WTC11 (cell line): Measurements from ENCODE around the gene ATP5F1A. TPM values are rescaled to one million over a fixed set of nuclear protein-coding genes. Genes with fewer than 3 reads are reported as not detected.

ENCODE experiments used
- ATAC-seq: fragments of 200-7000 bp; cut with Tn5 transposase; 2 replicates; pipeline ENCODE4 v1.10.0; 2021; ENCODE audit warnings: mild to moderate bottlenecking, moderate library complexity
- CTCF ChIA-PET: fragments of 300-600 bp; sonication (Branson Sonifier 250); formaldehyde crosslinking; loops from one replicate; lab custom pipeline; 2021; ENCODE audit warnings: antibody characterized with exemption; lab: Charles Lee
- POLR2A ChIA-PET: fragments of 350-600 bp; sonication (Branson Sonifier 250); formaldehyde crosslinking; loops from one replicate; lab custom pipeline; 2021; ENCODE audit warnings: antibody characterized with exemption; lab: Charles Lee
- DNase-seq: peaks from one replicate; pipeline ENCODE4 v3.0.0; 2021; ENCODE audit warnings: low spot score
- H3K27ac Mint-ChIP-seq: 2 replicates; pipeline ENCODE4 v1.8.0; 2021; ENCODE audit warnings: mixed read lengths
- H3K27me3 Mint-ChIP-seq: 2 replicates; pipeline ENCODE4 v1.8.0; 2021; ENCODE audit warnings: low read depth, mild to moderate bottlenecking, moderate library complexity, mixed read lengths
- H3K36me3 Mint-ChIP-seq: 2 replicates; pipeline ENCODE4 v1.8.0; 2021; ENCODE audit warnings: mixed read lengths
- H3K4me1 Mint-ChIP-seq: 2 replicates; pipeline ENCODE4 v1.8.0; 2022; ENCODE audit warnings: mixed read lengths
- H3K4me3 Mint-ChIP-seq: 2 replicates; pipeline ENCODE4 v1.8.0; 2021; ENCODE audit warnings: mild to moderate bottlenecking, moderate library complexity, mixed read lengths
- H3K9me3 Mint-ChIP-seq: 2 replicates; pipeline ENCODE4 v1.8.0; 2021; ENCODE audit warnings: mixed read lengths
- E2F5 ChIP-seq: sonication (generic); formaldehyde crosslinking; IDR thresholded peaks from 2 replicates; pipeline ENCODE4 v1.8.1; 2022; ENCODE audit warnings: mild to moderate bottlenecking, moderate library complexity, missing genetic modification reagents
- ESRRA ChIP-seq: sonication (generic); formaldehyde crosslinking; IDR thresholded peaks from 2 replicates; pipeline ENCODE4 v1.8.1; 2022; ENCODE audit warnings: mild to moderate bottlenecking, missing genetic modification reagents, borderline replicate concordance
- GABPB1 ChIP-seq: sonication (generic); formaldehyde crosslinking; IDR thresholded peaks from 2 replicates; pipeline ENCODE4 v1.8.1; 2023; ENCODE audit warnings: mild to moderate bottlenecking, missing genetic modification reagents
- IRF1 ChIP-seq: sonication (generic); formaldehyde crosslinking; IDR thresholded peaks from 2 replicates; pipeline ENCODE4 v1.8.0; 2023; ENCODE audit warnings: missing genetic modification reagents
- JAZF1 ChIP-seq: fragments of 250-450 bp; sonication (Bioruptor Pico); IDR thresholded peaks from 2 replicates; pipeline ENCODE4 v1.9.0; 2021; ENCODE audit warnings: moderate library complexity, mild to moderate bottlenecking, inconsistent platforms
- JUN ChIP-seq: sonication (generic); formaldehyde crosslinking; IDR thresholded peaks from 2 replicates; pipeline ENCODE4 v1.8.0; 2023; ENCODE audit warnings: mild to moderate bottlenecking, missing genetic modification reagents
- KAT7 ChIP-seq: sonication (generic); formaldehyde crosslinking; IDR thresholded peaks from 2 replicates; pipeline ENCODE4 v1.8.1; 2023; ENCODE audit warnings: missing genetic modification reagents, mild to moderate bottlenecking, borderline replicate concordance
- MYBL2 ChIP-seq: sonication (generic); formaldehyde crosslinking; IDR thresholded peaks from 2 replicates; pipeline ENCODE4 v1.8.1; 2023; ENCODE audit warnings: mild to moderate bottlenecking, moderate library complexity, missing genetic modification reagents
- NFYB ChIP-seq: sonication (generic); formaldehyde crosslinking; conservative IDR thresholded peaks from 2 replicates; pipeline ENCODE4 v1.8.0; 2022; ENCODE audit warnings: low read depth, missing genetic modification reagents
- NR1H2 ChIP-seq: sonication (generic); formaldehyde crosslinking; IDR thresholded peaks from 2 replicates; pipeline ENCODE4 v1.9.0; 2021; ENCODE audit warnings: mild to moderate bottlenecking, moderate library complexity, missing genetic modification reagents
- PREB ChIP-seq: sonication (generic); formaldehyde crosslinking; IDR thresholded peaks from 2 replicates; pipeline ENCODE4 v1.8.1; 2022; ENCODE audit warnings: mild to moderate bottlenecking, missing genetic modification reagents, moderate library complexity, borderline replicate concordance
- RELA ChIP-seq: sonication (generic); formaldehyde crosslinking; IDR thresholded peaks from 2 replicates; pipeline ENCODE4 v1.8.1; 2022; ENCODE audit warnings: missing genetic modification reagents, mild to moderate bottlenecking, borderline replicate concordance
- SMAD3 ChIP-seq: sonication (generic); formaldehyde crosslinking; IDR thresholded peaks from 2 replicates; pipeline ENCODE4 v1.8.0; 2022; ENCODE audit warnings: missing genetic modification reagents, mild to moderate bottlenecking, borderline replicate concordance
- SOX15 ChIP-seq: fragments of 250-450 bp; sonication (Bioruptor Pico); IDR thresholded peaks from 2 replicates; pipeline ENCODE4 v1.9.0; 2021; ENCODE audit warnings: mild to moderate bottlenecking
- TEAD4 ChIP-seq: sonication (generic); formaldehyde crosslinking; IDR thresholded peaks from 2 replicates; pipeline ENCODE4 v1.8.0; 2022; ENCODE audit warnings: mild to moderate bottlenecking, missing genetic modification reagents
- ZNF416 ChIP-seq: fragments of 250-450 bp; sonication (Bioruptor Pico); IDR thresholded peaks from 2 replicates; pipeline ENCODE4 v1.9.0; 2021; ENCODE audit warnings: mild to moderate bottlenecking, inconsistent platforms
- ZNF425 ChIP-seq: fragments of 250-450 bp; sonication (Bioruptor Pico); conservative IDR thresholded peaks from 2 replicates; pipeline ENCODE4 v1.9.0; 2021; ENCODE audit warnings: mild to moderate bottlenecking
- ZNF671 ChIP-seq: fragments of 250-450 bp; sonication (Bioruptor Pico); IDR thresholded peaks from 2 replicates; pipeline ENCODE4 v1.8.0; 2021; ENCODE audit warnings: mild to moderate bottlenecking
- ZSCAN18 ChIP-seq: fragments of 250-450 bp; sonication (Bioruptor Pico); IDR thresholded peaks from 2 replicates; pipeline ENCODE4 v2.1.2; 2022; ENCODE audit warnings: mild to moderate bottlenecking, moderate library complexity
- total RNA-seq: library from RNA; stranded (reverse); gene quantifications from 3 replicates; pipeline ENCODE4 v1.2.3, GENCODE V29; 2021

The ATP5F1A gene
- total RNA-seq, 1 experiment from 2014 or later, result 825 TPM

GRCh38 chr18:46062781-46063180, 35.3 kb downstream of the ATP5F1A start:
- TF ChIP-seq TEAD4 (CRISPR knock-in tag) (no peak), E2F5 (no peak), ZNF425 (CRISPR knock-in tag) (no peak), IRF1 (CRISPR knock-in tag) (no peak), JAZF1 (CRISPR knock-in tag) (no peak), MYBL2 (CRISPR knock-in tag) (no peak), PREB (CRISPR knock-in tag) (no peak), SOX15 (no peak), NR1H2 (CRISPR knock-in tag) (no peak), NFYB (CRISPR knock-in tag) (no peak), ZNF416 (no peak), RELA (CRISPR knock-in tag) (no peak), ZSCAN18 (CRISPR knock-in tag) (no peak), GABPB1 (CRISPR knock-in tag) (no peak), KAT7 (CRISPR knock-in tag) (no peak), JUN (no peak), ESRRA (CRISPR knock-in tag) (no peak), SMAD3 (CRISPR knock-in tag) (no peak)
- no peak for DNase-seq
- no peak for ATAC-seq
- Mint-ChIP-seq H3K4me3 (no peak overlapping the region), H3K27ac (no peak overlapping the region), H3K4me1 (peaks cover 2% of the 10 kb centered on the region; the same call in 1 of the 2 replicates), H3K36me3 (no peaks in the 10 kb centered on the region), H3K9me3 (peaks cover 3% of the 10 kb centered on the region; the same call in 1 of the 2 replicates), H3K27me3 (no peaks in the 10 kb centered on the region)
- POLR2A ChIA-PET, result interaction anchor here (1.2 kb wide), 1 partner anchor 20 kb away, joined by 4 read pairs; no protein-coding TSS in a partner anchor
- CTCF ChIA-PET, result interaction anchor here (1.4 to 1.5 kb wide), 2 partner anchors 153 to 183 kb away, joined by 3 read pairs; no protein-coding TSS in a partner anchor

- no peaks in the 10 kb centered on the region for H3K27me3 Mint-ChIP-seq
- peaks cover 2% of the 10 kb centered on the region; the same call in 1 of the 2 replicates for H3K4me1 Mint-ChIP-seq
- POLR2A ChIA-PET, result interaction anchor here (1.2 kb wide), 1 partner anchor 19 kb away, joined by 4 read pairs; no protein-coding TSS in a partner anchor
- H3K27ac Mint-ChIP-seq, result no peak overlapping the region
- TF ChIP-seq ZNF671 (CRISPR knock-in tag), result no peak
- DNase-seq, result no peak
- ATAC-seq, result no peak
- no peaks in the 10 kb centered on the region for H3K9me3 Mint-ChIP-seq
- CTCF ChIA-PET, result interaction anchor here (1.5 to 1.6 kb wide), 2 partner anchors 12 to 152 kb away, joined by 3 to 10 read pairs; no protein-coding TSS in a partner anchor
- H3K4me3 Mint-ChIP-seq, result no peak overlapping the region
- H3K36me3 Mint-ChIP-seq, result no peaks in the 10 kb centered on the region
Measured at GRCh38 chr18:46061796-46062195, 36.3 kb downstream of the ATP5F1A start.
